GM12878 (cell line): ENCODE data around the gene UAP1. TPM values are rescaled to one million over a fixed set of nuclear protein-coding genes. Genes with fewer than 3 reads are reported as not detected.
"Not testable (repeated sequence)": the region's sequence is repeated elsewhere in the genome, so short reads cannot be mapped to it uniquely, and the experiment has no call there.

ENCODE experiments used
- ATAC-seq: fragments of 200-7000 bp; cut with Tn5 transposase; 3 replicates; pipeline ENCODE4 v1.9.1; 2020; ENCODE audit warnings: mild to moderate bottlenecking, moderate library complexity
- BruUV-seq: library from RNA; stranded (reverse); fragments of 400-500 nt; replicated peaks from 2 replicates; lab custom pipeline; 2021; lab: Mats Ljungman, UMichigan
- CTCF ChIA-PET: fragments of 300-600 bp; sonication (Branson Sonifier 250); formaldehyde crosslinking; extraction: SDS; loops from one replicate; lab custom pipeline; 2021; ENCODE audit warnings: inconsistent platforms; lab: Yijun Ruan, JAX
- POLR2A ChIA-PET: fragments of 350-600 bp; formaldehyde crosslinking; extraction: SDS; loops from one replicate; lab custom pipeline; 2021; ENCODE audit warnings: inconsistent platforms; lab: Charles Lee
- RAD21 ChIA-PET: fragments of 300-600 bp; sonication (Branson Sonifier 250); formaldehyde crosslinking; loops from one replicate; lab custom pipeline; 2023; ENCODE audit warnings: antibody characterized with exemption; ENCODE audit not compliant: unreplicated experiment; lab: Charles Lee
- SMC1A ChIA-PET: fragments of 300-600 bp; sonication (Branson Sonifier 250); formaldehyde crosslinking; loops from one replicate; lab custom pipeline; 2023; ENCODE audit not compliant: unreplicated experiment, uncharacterized antibody; lab: Charles Lee
- DNase-seq: peaks from one replicate; pipeline ENCODE4 v3.0.0-alpha.2; 2011; ENCODE audit warnings: low read depth, low spot score
- FAIRE-seq: peaks from 3 replicates; lab custom pipeline; 2011; peaks lifted over from hg19 to GRCh38; lab: Jason Lieb, UNC
- H2AFZ ChIP-seq: 2 replicates; pipeline ENCODE4 v1.6.0; 2011; ENCODE audit warnings: low read depth, low read length, control low read depth; ENCODE audit not compliant: control insufficient read depth
- H3K27ac ChIP-seq: 2 replicates; pipeline ENCODE4 v1.5.1; 2011; ENCODE audit warnings: control low read depth; ENCODE audit not compliant: control insufficient read depth, insufficient read depth
- H3K27me3 ChIP-seq, 2 experiments: replicated peaks in 1 of 2; 2 replicates each; pipeline versions ENCODE4 v1.6.0 to v1.6.1; 2011; ENCODE audit warnings: low read length in 1 of 2; ENCODE audit not compliant: control insufficient read depth in 2 of 2, insufficient read depth in 2 of 2
- H3K36me3 ChIP-seq, 2 experiments: 2 replicates each; pipeline ENCODE4 v1.5.1; 2011; ENCODE audit warnings: low read length in 1 of 2; ENCODE audit not compliant: control insufficient read depth in 2 of 2, insufficient read depth in 2 of 2
- H3K4me1 ChIP-seq: 2 replicates; pipeline ENCODE4 v1.6.1; 2011; ENCODE audit warnings: mild to moderate bottlenecking, low read length, moderate library complexity, mixed read lengths; ENCODE audit not compliant: control insufficient read depth, insufficient read depth
- H3K4me2 ChIP-seq: 2 replicates; pipeline ENCODE4 v1.6.0; 2011; ENCODE audit warnings: control low read depth; ENCODE audit not compliant: control insufficient read depth, insufficient read depth
- H3K4me3 ChIP-seq: fragments of 200-600 bp; sonication (generic); 2 replicates; pipeline ENCODE4 v1.5.1; 2016
- H3K79me2 ChIP-seq: 2 replicates; pipeline ENCODE4 v1.6.0; 2011; ENCODE audit warnings: low read length; ENCODE audit not compliant: control insufficient read depth, insufficient read depth
- H3K9ac ChIP-seq: 2 replicates; pipeline ENCODE4 v1.8.0; 2011; ENCODE audit warnings: low read length, control low read depth, mixed read lengths; ENCODE audit not compliant: control insufficient read depth, insufficient read depth
- H3K9me3 ChIP-seq: replicated peaks from 3 replicates; pipeline ENCODE4 v1.5.1; 2011; ENCODE audit warnings: mild to moderate bottlenecking, low read length; ENCODE audit not compliant: control insufficient read depth, insufficient read depth
- H4K20me1 ChIP-seq: 2 replicates; pipeline ENCODE4 v1.6.0; 2011; ENCODE audit not compliant: control insufficient read depth, insufficient read depth
- ATF7 ChIP-seq: fragments of 450-650 bp; IDR thresholded peaks from 2 replicates; pipeline ENCODE4 v1.6.1; 2016; ENCODE audit warnings: low read depth, mild to moderate bottlenecking
- CBX3 ChIP-seq: fragments of 200-600 bp; sonication (generic); IDR thresholded peaks from 2 replicates; pipeline ENCODE4 v1.6.1; 2016; ENCODE audit warnings: low read depth, borderline replicate concordance
- SUZ12 ChIP-seq: fragments of 200-600 bp; sonication (generic); IDR thresholded peaks from one replicate; pipeline ENCODE4 v1.6.1; 2018; ENCODE audit warnings: antibody characterized with exemption, mild to moderate bottlenecking; ENCODE audit not compliant: unreplicated experiment
- WGBS: methylation state at CpG from one replicate; pipeline ENCODE4 v1.1.6; 2016; ENCODE audit warnings: low lambda C conversion rate; ENCODE audit not compliant: insufficient replicate concordance, insufficient coverage; ENCODE audit errors: missing lambda C conversion rate; 5-methylcytosine and 5-hydroxymethylcytosine counted together
- in situ Hi-C: fragments of 300-500 bp; cut with MboI; formaldehyde crosslinking; loops from 9 replicates; pipeline ENCODE4 v1.14.3; 2018; ENCODE audit warnings: mixed read lengths
- intact Hi-C: fragments of 100-400 bp; cut with micrococcal nuclease; formaldehyde crosslinking; loops from one replicate; pipeline ENCODE4 v1.14.2; 2022; ENCODE audit not compliant: unreplicated experiment
- polyA plus RNA-seq, 11 experiments: library from polyadenylated mRNA; depleted of rRNA in 4 of 11; unstranded in 6 of 11; stranded (reverse) in 5 of 11; fragments of >200 nt; fragmentation: Nextera tagmentation in 4 of 11; fragmentation: Illumina TruSeq in 1 of 11; extraction: Ambion mirVana in 4 of 11; extraction: Trizol in 1 of 11; gene quantifications; 1 replicate in 1 of 11; 2 replicates in 10 of 11; pipeline versions ENCODE4 v1.2.1 to v1.2.3, GENCODE V29; 2011 to 2016; ENCODE audit warnings: inconsistent platforms in 2 of 11, missing spikeins in 2 of 11, low read depth in 1 of 11
- total RNA-seq, 4 experiments: library from RNA; depleted of rRNA in 3 of 4; stranded (reverse); fragments of >200 nt in 3 of 4; fragmentation: Illumina TruSeq in 1 of 4; extraction: Trizol in 1 of 4; gene quantifications; 2 replicates each; pipeline versions ENCODE4 v1.2.1 to v1.2.3, GENCODE V29; 2013 to 2021

UAP1 gene
- total and polyA plus RNA-seq, 10 of the 15 experiments (the other 5 are each of a cell fraction or from before 2014, with no cell fraction given): 19.2 to 43.0 (median 30.7) TPM

GRCh38 chr1:162578936-162579335 is 17.4 kb downstream of the UAP1 start:
- Histone ChIP-seq H3K79me2 (no peaks in the 10 kb centered on the region), H3K4me3 (no peak overlapping the region), H3K27ac (no peak overlapping the region), H3K27me3 (no peaks in the 10 kb centered on the region), H3K4me1 (no peaks in the 10 kb centered on the region), H4K20me1 (no peaks in the 10 kb centered on the region), H3K9ac (no peak overlapping the region), H3K36me3 (0 out of 4 replicates have a peak, but pooled peaks cover 0 to 7% of the 10 kb centered on the region in 2 experiments), H2AFZ (no peak overlapping the region), H3K4me2 (no peak overlapping the region), H3K9me3 (no peaks in the 10 kb centered on the region)
- ATAC-seq: no peak
- WGBS: 90% methylated on average over 1 of the region's 1 CpG
- TF ChIP-seq SUZ12: no peak
- SMC1A ChIA-PET: interaction anchor here (0.6 to 1.5 kb wide), 3 partner anchors 9 to 201 kb away, joined by 3 read pairs; no protein-coding TSS in a partner anchor
- intact Hi-C loops: no loop called here
- no TSS peak for BruUV-seq
- FAIRE-seq: no peak
- in situ Hi-C loops: no loop called here
- no peak for DNase-seq
- POLR2A ChIA-PET: interaction anchor here (0.7 to 0.8 kb wide), 2 partner anchors 14 to 1187 kb away, joined by 3 read pairs; no protein-coding TSS in a partner anchor
- CTCF ChIA-PET: interaction anchor here (1.8 to 2.7 kb wide), 2 partner anchors 12 to 23 kb away, joined by 3 to 6 read pairs; no protein-coding TSS in a partner anchor
- RAD21 ChIA-PET: no interaction called here

- intact Hi-C loops: no loop called here
- Histone ChIP-seq H3K4me3 (no peak overlapping the region), H3K4me1 (no peaks in the 10 kb centered on the region), H3K4me2 (no peak overlapping the region), H3K27ac (no peak overlapping the region), H4K20me1 (no peaks in the 10 kb centered on the region), H3K27me3 (no peaks in the 10 kb centered on the region), H3K9me3 (no peaks in the 10 kb centered on the region), H3K79me2 (no peaks in the 10 kb centered on the region), H3K36me3 (peaks cover 0 to 9% of the 10 kb centered on the region in 2 experiments; a peak in 2 of 4 replicates), H3K9ac (no peak overlapping the region), H2AFZ (no peak overlapping the region)
- no TSS peak for BruUV-seq
- ChIA-PET POLR2A (no interaction called here), RAD21 (no interaction called here), CTCF (interaction anchor here (1.8 kb wide), 1 partner anchor 22 kb away, joined by 3 read pairs; no protein-coding TSS in a partner anchor), SMC1A (no interaction called here)
- ATAC-seq (no peak), FAIRE-seq (no peak), DNase-seq (no peak)
- TF ChIP-seq ATF7: no peak
- TF ChIP-seq CBX3: no peak
- in situ Hi-C loops: no loop called here
Observed at GRCh38 chr1:162580308-162580707, 18.8 kb downstream of the UAP1 start.

- intact Hi-C loops, H2AFZ ChIP-seq, H3K27me3 ChIP-seq, BruUV-seq, H3K4me1 ChIP-seq, SMC1A ChIA-PET, ATAC-seq, H3K9me3 ChIP-seq, RAD21 ChIA-PET, H4K20me1 ChIP-seq, H3K9ac ChIP-seq, in situ Hi-C loops, H3K27ac ChIP-seq, POLR2A ChIA-PET, CTCF ChIA-PET, FAIRE-seq, DNase-seq, H3K4me2 ChIP-seq, H3K79me2 ChIP-seq, H3K4me3 ChIP-seq: not testable (repeated sequence)
- WGBS: 100% methylated on average over 2 of the region's 6 CpGs
- H3K36me3 ChIP-seq: peaks cover 0 to 12% of the 10 kb centered on the region in 2 experiments; a peak in 2 of 4 replicates
Observed at GRCh38 chr1:162582901-162583300, 21.4 kb downstream of the UAP1 start.

- H3K27me3 ChIP-seq, POLR2A ChIA-PET, BruUV-seq, ATAC-seq, FAIRE-seq, RAD21 ChIA-PET, H3K27ac ChIP-seq, H3K4me3 ChIP-seq, DNase-seq, H2AFZ ChIP-seq, H3K4me2 ChIP-seq, H4K20me1 ChIP-seq, SMC1A ChIA-PET, H3K4me1 ChIP-seq, intact Hi-C loops, CTCF ChIA-PET, H3K9ac ChIP-seq, H3K79me2 ChIP-seq, in situ Hi-C loops, H3K9me3 ChIP-seq: not testable (repeated sequence)
- H3K36me3 ChIP-seq: peaks cover 0 to 13% of the 10 kb centered on the region in 2 experiments; a peak in 2 of 4 replicates
- 98% methylated on average over 4 of the region's 4 CpGs for WGBS
Observed at GRCh38 chr1:162585101-162585500, 23.6 kb downstream of the UAP1 start.
